GM19395 (cell line): ENCODE results near the gene TRPM3.

Experiments
- ATAC-seq: cut with Tn5 transposase; IDR thresholded peaks from one replicate; pipeline ENCODE4 v1.9.1; 2021; ENCODE audit warnings: mild to moderate bottlenecking, moderate library complexity; ENCODE audit not compliant: unreplicated experiment

Gene TRPM3

DNA sequence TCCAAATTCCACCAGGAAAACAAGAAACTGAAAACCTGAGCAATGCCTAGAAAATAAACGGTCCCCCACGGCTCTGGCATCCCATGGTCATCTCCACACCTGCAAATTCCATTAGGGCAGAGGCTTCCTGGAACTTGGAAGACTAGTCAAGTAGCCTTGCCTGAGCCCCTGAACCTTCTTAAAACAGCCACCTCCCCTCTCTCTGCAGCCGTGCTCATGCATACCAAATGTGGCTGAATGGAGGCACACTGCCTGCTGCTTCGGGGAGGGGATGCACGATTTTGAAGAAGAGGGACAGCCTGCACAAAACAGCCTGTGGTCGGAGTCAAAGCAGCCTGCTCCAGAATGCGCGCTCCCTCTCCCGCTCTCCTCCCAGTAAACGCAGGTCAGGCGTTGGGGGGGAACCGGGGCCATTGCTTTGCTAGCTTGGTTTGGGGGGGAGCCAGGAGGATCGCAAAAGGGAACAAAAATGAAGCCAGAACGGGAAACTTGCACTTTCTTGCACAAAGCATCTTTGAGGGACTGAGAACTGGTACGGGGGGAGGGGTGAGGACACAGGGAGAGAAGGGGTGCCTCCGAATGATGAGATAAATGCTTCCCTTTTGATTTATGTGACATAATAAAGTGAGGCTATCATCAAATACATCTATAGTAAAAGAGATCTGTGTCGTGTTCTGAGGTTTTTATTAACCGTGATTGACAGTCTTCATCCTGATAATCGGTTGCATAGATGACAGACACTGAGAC lies at the start of gene TRPM3:
Gene TRPM3, minus strand, starts transcription at position 347 of the 747 bp plus-strand sequence. Its CDS starts 267 bp downstream, at position 80.
- no peak for ATAC-seq

DNA sequence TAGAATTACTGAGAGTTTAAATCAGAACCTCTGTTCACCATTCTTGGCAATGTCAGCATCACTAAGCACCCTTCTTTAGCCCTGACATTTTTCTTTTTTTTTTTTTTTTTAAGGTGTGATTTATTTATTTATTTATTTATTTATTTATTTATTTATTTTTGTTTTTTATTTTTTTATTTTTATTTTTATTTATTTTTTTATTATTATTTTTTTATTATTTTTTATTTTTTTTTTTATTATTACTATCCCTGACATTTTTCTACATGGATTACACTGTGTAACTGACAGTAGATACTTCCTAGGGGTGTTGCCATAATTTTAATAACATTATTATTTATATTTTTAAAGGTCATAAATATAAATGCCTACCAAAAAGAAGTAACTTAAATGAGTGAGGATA lies 47.0 kb upstream of the TRPM3 start:
- ATAC-seq, result no peak

DNA sequence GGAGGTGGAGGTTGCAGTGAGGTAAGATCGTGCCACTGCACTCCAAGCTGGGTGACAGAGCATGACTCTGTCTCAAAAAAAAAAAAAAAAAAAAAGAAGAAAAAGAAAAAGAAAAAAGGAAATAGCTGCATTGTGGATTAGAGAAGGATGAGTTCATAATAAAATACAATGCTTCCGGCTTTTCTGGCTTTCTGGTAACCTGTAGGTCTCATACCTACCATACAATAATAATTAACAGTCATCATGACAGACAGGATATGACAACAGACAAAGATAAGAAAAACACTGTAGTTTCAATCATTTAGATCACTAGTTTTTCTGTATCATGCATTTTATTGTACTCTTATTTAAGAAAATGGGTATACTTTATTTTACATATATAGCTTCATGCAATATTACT lies 40.7 kb upstream of the TRPM3 start:
- ATAC-seq, result no peak

GRCh38 chr9:71157731-71158130 lies 36.3 kb upstream of the TRPM3 start:
- no peak for ATAC-seq

DNA sequence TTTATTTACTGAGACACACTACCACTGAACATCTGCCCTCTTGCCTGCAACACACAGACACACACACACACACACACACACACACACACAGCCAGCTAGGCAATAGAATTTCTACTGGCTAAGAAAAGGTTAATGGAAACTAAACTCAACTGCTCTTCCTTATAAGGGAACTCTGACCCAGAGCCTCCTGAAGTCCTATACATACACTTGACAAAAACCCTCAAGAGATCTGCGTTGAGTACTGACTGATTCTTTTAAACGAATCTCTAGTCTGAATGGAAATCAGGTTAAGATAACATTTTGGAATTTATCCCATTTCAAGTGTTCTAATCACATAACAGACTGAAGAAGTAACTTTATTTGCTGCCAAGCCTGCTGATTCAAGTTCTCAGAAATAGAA lies 25.9 kb upstream of the TRPM3 start:
- no peak for ATAC-seq

GRCh38 chr9:71146511-71146910 lies 25.1 kb upstream of the TRPM3 start:
- no peak for ATAC-seq

- ATAC-seq, result no peak
These were observed 23.8 kb upstream of the TRPM3 start for GRCh38 chr9:71145179-71145578.

DNA sequence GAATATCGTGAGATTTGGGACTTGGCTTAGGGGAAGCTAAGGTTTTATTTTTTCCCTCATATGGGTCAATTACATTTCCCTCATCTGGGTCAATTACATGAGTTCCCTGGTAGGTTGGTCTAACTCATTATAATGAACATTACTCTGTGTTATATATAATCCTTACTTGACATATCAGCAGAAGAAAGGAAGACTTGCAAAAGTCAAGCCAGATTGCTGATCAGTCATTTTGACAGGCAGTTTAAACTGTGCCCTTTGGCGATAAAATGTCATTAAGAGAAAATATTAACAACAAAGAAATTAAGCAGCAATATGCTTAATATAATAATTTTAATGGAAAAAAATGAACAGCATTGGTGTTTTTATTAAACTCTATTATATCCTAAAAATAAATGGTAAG lies 23.1 kb upstream of the TRPM3 start:
- ATAC-seq, result no peak

- ATAC-seq, result no peak
These were observed 15.3 kb upstream of the TRPM3 start for GRCh38 chr9:71136696-71137095.

DNA sequence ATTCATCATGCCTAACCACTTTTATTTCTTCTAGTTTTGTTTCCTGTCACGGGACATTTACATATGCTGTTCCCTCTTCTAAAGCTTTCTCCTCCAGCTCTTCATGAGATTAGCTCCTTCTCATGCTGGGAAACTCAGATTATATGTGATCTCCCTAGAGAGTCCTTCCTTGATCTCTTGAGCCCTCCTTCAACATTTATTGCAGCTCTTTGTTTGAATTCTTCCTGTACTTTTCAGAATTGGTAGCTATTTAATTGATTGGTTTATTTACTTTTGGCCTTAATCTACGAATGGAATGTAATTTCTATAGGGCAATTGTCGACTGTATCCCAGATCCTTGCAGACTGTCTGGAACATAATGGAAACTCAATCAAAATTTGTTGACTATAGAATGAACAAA lies 9.7 kb upstream of the TRPM3 start:
- no peak for ATAC-seq

DNA sequence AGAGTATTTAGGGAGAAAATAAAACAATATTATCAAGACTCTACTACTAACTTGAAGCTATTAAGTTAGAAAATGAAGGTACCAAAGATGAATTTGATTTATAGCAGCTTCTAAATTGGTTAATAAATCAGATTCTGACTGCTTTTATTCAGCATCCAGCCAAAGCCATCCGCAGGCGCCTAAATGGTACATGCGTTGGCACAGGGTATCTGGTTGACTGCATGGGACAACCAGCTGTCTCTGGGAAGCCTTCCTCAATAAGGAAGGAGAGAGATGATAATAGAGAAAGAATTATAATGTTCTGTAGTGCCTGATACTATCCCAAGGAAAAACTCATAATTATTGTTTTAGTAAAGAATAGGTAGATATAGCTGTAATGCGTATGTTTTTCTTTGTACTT lies 9.1 kb upstream of the TRPM3 start:
- ATAC-seq, result no peak

GRCh38 chr9:71128796-71129195 lies 7.4 kb upstream of the TRPM3 start:
- no peak for ATAC-seq

DNA sequence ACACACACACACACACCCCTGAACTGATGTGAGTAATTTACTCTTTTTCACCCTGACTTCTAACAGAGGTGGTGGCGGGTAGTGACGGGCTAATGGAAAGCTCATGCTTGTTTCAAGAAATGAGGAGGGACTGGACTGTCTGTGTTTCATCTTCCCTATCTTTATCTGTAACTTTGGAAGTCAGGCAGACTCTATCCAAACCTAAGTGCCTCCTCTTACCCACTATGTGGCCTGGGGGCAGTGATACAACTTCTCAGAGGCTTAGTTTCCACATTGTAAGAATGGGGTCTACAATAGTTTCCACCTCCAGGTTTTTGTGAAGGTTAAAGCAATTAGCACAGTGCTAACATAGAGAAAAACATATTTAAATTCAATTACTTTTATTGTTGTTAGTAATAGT lies 5.9 kb upstream of the TRPM3 start:
- ATAC-seq, result no peak

DNA sequence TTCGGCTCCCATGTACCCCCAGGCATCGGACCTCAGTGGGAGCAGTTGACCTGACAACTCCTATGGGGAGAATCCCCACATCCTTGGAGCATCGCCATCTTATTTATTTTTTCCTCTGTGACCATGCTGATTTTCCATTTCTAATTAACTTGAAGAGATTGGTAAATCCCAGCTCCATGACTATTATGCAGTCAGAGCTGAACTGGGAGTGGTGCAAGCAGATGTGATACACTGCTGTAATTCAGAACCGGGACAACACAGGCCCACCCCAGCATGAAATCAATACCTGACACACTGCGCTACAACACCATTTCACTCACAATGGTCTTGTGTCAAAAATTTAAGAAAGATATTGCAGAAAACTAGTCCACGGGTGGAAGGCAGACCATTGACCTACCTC lies 1.0 kb upstream of the TRPM3 start:
- no peak for ATAC-seq

DNA sequence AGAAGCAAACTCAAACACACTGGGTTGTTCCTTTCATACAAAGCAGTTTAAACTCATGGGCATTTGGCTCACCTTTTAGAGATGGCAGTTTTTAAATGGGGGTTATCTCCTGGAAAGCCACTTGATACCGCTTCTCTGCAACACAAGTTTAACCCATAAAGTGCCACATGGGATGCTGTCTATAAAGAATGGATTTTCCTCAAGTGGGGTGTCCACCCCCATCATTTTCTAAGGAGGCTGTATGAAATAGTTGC lies 528 bp upstream of the TRPM3 start:
- no peak for ATAC-seq

GRCh38 chr9:71120501-71121247 lies 747 bp downstream of the TRPM3 start:
- ATAC-seq, result no peak

GRCh38 chr9:71119746-71120145 lies 1.7 kb downstream of the TRPM3 start:
- ATAC-seq, result no peak

DNA sequence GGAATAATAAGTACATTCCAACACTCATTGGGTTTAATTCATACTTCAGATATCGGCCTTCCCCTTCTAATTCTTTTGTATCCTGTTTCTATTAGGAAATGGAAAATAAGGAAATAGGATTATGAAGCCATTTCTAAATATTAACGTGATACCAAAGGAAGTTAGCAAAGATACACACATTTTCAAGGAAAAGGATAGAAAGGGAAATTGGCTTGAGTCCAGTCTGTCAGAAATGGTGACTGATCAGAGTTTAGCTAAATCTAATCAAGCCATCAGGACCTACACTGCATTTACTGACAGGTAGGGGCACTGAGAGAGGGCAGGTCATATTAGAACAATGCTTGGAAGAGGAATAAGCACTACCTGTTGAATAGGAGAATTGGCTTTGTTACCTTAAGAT lies 3.1 kb downstream of the TRPM3 start:
- no peak for ATAC-seq

- no peak for ATAC-seq
These were observed 5.9 kb downstream of the TRPM3 start for GRCh38 chr9:71115448-71115975.

DNA sequence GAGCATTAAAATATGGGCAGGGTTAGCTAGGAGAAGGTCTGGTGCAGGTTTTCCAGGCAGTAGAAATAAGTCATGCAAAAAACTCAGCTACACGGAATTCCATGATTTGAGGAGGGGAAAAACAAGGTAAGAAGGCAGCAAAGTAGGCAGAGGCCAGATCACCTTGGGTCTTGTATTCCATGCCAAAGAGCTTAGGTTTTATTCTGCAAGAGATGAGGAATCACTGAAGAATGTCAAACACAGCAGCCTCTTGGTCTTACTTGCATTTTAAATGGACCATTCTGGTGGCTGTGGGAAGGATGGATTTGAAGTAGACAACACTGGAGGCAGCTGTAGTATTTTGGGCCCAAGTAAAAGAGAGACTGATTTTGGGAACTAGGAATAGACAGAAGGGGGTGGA lies 8.6 kb downstream of the TRPM3 start:
- ATAC-seq, result no peak

- ATAC-seq, result no peak
These were observed 12.5 kb downstream of the TRPM3 start for GRCh38 chr9:71108937-71109336.

DNA sequence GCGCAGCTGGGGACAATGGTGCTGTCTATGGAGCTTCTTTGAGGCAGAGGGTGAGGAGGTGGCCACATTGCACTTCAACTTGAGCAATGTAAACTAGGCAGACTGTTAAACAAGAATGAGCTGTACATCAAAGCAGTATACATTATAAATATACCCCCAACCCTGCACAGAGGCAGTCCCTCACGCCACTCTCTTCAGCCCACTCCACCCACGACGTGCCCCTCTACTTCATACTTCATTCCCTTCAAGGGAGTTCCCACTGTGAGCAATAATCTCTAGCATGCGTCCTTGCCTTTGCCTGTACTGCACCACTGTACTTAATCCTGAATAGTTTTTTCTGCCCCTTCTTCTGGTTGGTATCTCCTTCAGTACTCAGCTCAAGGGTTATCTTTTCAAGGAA lies 14.4 kb downstream of the TRPM3 start:
- no peak for ATAC-seq

- no peak for ATAC-seq
These were observed 16.2 kb downstream of the TRPM3 start for GRCh38 chr9:71105192-71105591.
